Middle frontal gyrus (tissue), 1 donor: Measurements from ENCODE around the gene ST8SIA2.

ENCODE experiments used
- DNase-seq: peaks from one replicate; pipeline ENCODE4 v3.0.0-alpha.2; 2015; ENCODE audit warnings: low spot score; ENCODE audit errors: extremely low spot score

Gene ST8SIA2, protein sequence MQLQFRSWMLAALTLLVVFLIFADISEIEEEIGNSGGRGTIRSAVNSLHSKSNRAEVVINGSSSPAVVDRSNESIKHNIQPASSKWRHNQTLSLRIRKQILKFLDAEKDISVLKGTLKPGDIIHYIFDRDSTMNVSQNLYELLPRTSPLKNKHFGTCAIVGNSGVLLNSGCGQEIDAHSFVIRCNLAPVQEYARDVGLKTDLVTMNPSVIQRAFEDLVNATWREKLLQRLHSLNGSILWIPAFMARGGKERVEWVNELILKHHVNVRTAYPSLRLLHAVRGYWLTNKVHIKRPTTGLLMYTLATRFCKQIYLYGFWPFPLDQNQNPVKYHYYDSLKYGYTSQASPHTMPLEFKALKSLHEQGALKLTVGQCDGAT

GRCh38 chr15:92393071-92393979 lies at the start of gene ST8SIA2:
Gene ST8SIA2 (plus strand): TSS chr15:92393881. CDS start chr15:92394065, 184 bp downstream.
- DNase-seq = no peak

GRCh38 chr15:92343924-92344643 lies 49.6 kb upstream of the ST8SIA2 start:
- DNase-seq = peak; percentile 44

- no peak for DNase-seq
Observed at GRCh38 chr15:92346063-92346462, 47.6 kb upstream of the ST8SIA2 start.

DNA sequence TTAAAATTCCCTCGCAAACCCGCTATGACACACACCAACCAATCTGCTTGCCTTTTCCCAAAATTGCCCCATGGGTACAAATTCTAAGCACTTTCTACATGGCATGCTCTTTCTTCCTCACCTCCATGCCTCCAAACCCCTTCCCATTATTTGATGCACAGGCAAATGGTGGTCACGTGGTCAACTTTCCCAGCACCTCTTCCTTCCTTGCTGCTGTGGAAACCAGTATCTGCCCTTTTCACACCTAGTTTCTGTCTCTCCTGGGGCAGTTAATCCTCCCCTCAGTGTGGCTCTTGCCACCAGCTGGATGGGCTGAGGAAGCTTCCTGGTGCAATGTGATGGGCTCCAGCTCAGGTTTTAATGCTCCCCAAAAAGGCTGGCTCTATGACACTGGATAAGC lies 38.4 kb upstream of the ST8SIA2 start:
- DNase-seq = no peak

- DNase-seq = no peak
Observed at GRCh38 chr15:92361321-92362000, 32.2 kb upstream of the ST8SIA2 start.

DNA sequence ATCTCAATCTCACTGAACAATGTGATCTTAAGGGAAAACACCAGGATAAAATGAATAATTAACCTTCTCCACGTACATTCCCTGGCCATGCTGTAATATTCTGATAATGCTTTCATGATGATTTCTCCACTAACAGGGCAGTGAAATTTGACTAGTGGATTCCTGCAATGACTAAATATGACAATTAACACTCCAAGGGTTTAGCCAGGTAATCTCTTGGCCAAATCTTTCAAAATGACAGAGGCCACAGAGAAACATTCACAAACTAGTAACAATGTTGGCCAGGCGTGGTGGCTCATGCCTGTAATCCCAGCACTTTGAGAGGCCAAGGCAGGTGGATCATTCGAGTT lies 31.7 kb upstream of the ST8SIA2 start:
- DNase-seq = no peak

DNA sequence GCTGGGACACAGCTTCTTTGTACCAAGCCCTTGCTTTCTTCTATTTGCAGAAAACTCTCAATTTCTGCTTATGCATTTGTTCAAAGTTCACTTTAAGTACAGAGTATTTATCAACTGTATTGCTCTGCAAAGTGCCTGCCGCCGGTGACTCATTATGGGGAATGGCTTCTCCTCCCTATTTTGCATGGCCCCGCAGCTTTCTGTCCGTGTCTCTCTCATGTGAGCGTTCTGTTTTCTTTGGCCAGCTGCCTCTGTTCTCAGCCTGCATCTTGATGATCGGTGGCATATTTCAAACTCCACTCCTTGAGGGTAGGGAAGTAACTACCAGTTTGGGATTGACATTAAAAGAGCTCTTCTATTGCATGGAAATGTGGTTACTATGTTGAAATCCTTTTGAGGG lies 28.6 kb upstream of the ST8SIA2 start:
- no peak for DNase-seq

GRCh38 chr15:92365906-92366305 lies 27.8 kb upstream of the ST8SIA2 start:
- no peak for DNase-seq

DNA sequence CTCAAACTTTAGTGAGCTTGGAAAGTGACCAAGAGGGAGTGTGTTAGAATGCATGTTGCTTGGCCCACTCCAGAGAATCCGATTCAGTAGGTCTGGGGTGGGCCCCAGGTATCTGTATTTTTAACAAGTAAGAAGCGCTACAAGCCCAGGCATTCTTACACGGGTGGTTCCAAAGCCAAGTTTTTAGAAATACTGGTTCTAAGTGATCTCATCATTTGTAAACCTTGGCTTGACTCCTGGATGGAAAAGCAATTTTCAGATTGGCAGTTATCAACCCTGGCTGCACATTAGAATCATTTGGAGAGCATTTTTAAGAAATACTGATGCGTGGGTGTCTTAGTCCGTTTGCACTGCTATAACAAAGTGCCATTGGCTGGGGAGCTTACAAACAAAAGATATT lies 27.3 kb upstream of the ST8SIA2 start:
- DNase-seq = no peak

GRCh38 chr15:92375057-92375456 lies 18.6 kb upstream of the ST8SIA2 start:
- no peak for DNase-seq

DNA sequence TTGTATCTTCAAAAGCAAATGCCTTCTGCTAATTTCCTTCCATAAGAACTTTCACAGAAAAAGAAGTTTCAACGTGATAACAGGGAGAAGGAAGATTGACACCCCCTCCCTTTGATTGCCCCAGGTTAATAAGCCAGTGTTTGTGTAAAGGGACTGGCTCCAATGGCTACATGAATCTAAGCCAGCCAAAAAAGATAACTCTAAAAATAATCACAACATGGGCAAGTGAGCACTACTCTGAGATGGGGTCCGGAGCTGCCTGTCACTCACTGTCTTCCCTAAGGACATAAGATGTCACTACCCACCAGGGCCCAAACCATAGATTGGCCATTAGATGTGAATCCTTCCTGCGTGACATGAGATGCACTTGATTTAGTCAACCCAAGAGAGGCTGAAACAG lies 17.6 kb upstream of the ST8SIA2 start:
- no peak for DNase-seq

DNA sequence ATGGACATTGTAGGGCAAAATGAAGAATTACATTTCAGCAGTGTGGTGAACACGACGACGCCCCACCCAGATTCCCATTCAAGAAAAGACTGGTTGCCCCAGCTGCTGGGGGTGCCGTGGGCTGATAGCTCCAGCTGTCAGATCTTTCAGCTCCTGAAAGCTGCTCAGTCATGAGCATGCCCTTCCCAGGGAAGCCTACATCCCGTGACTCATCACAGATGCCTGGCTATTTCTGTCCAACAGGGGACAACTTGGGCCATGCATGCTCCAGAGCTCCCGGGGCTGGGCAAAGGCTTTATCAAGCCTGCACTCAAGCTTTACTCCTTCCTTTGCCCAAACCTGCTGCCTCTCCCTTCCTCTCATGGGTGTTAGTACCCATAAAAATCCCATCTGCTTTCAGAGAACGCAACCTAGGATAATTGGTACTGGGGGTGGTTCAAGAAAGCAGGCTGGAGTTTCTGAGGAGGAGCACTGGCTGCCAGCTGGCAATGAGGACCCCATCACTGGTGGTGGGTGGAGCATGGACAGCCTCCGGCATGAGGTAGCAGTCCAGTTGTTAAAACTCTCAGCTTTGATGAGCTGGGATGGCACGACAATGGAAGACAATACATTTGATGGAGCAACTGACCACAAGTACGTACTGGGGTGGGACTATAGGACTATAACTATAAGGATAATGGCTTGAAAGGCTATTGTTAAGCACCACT lies 16.4 kb upstream of the ST8SIA2 start:
- peak; percentile 33 for DNase-seq

- DNase-seq = no peak
Observed at GRCh38 chr15:92383519-92384324, 10.0 kb upstream of the ST8SIA2 start.

DNA sequence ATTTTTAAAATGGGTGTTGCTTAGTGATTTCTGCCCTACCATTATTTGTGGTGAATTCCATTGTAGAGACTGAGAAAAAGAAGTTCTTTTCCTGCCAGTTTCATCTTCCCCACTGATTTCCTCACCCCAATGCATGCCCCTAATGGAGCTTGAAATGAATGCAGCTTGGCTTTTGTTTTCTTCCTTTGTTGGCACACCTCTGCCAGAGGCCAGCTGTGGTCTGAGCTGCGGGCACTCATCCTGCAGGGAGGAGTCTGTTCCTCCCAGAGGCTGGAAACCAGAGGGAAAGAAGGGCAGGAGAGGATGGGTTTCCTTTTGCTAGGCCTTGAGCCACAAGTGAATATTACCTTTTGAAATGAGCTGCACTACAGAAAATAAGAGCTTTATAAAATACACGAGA lies 9.3 kb upstream of the ST8SIA2 start:
- DNase-seq = no peak

DNA sequence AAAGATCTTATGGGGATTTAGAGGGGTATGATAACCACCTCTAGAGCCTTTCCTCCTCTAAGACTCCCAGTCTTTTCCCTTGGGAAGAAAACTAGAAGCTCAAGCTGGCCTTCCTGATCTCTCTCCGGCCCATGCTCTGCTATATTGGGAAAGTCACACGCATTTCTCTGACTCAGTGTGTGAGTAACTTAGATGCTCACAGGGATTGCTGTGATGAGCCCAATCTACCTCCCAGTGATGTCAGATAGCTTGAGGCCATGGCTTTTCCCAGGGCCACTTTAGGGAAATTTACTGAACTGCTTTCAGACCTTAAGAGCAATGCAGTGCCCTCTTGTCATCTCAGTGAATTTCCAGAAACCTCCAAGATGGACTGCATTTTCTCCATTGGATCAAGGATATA lies 8.6 kb upstream of the ST8SIA2 start:
- DNase-seq = no peak

GRCh38 chr15:92391640-92392039 lies 2.0 kb upstream of the ST8SIA2 start:
- no peak for DNase-seq

- no peak for DNase-seq
Observed at GRCh38 chr15:92392462-92392861, 1.2 kb upstream of the ST8SIA2 start.

GRCh38 chr15:92393980-92394308 lies 263 bp downstream of the ST8SIA2 start:
- no peak for DNase-seq

DNA sequence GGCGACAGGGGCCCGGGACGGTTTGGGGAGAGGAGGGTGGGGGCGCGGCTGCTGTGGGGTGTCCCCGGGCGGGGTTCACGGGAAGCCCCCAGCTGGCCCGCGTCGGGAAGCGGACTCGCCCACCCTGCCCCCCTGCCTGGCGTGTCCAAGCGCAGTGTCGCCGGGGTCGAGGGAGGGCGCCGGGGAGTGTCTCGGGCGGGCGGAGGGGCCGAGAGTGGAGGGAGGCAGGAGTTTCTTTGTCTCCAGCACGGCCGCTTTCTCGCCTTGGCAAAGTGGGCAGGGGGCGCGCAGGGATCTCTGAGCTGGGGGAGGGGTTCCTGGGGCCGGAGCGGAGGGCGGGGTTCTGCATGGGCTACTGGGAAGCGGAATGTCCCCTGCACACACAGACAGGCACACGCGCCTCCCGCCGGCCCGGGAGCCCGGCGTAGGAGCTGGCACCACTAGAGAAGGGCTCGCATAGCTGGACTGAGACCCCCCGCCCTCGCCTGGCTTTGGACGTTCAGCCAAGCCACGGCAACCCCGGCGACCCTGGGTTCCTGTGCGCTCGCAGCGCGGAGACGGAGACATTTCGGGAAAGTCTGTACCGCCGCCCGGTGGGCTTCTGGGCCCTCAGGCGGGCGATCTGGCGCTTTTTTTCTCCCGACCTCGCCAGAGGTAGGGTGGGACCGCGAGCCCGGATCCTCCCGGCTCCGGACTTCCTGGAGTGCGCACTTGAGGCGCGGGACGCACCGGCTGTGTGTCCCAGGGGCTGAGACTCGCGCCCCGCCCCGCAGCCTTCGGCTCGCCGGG lies 822 bp downstream of the ST8SIA2 start:
- DNase-seq = no peak
